HG02759 (cell line): ENCODE results near the gene STK38.

Source experiments
- ATAC-seq: cut with Tn5 transposase; IDR thresholded peaks from one replicate; pipeline ENCODE4 v1.9.1; 2021; ENCODE audit warnings: mild to moderate bottlenecking, moderate library complexity; ENCODE audit not compliant: unreplicated experiment

STK38 gene

GRCh38 chr6:36566418-36566905 lies 19.2 kb upstream of the STK38 start:
- ATAC-seq = no peak

- ATAC-seq = no peak
Measured at GRCh38 chr6:36563928-36564284, 16.6 kb upstream of the STK38 start.

DNA sequence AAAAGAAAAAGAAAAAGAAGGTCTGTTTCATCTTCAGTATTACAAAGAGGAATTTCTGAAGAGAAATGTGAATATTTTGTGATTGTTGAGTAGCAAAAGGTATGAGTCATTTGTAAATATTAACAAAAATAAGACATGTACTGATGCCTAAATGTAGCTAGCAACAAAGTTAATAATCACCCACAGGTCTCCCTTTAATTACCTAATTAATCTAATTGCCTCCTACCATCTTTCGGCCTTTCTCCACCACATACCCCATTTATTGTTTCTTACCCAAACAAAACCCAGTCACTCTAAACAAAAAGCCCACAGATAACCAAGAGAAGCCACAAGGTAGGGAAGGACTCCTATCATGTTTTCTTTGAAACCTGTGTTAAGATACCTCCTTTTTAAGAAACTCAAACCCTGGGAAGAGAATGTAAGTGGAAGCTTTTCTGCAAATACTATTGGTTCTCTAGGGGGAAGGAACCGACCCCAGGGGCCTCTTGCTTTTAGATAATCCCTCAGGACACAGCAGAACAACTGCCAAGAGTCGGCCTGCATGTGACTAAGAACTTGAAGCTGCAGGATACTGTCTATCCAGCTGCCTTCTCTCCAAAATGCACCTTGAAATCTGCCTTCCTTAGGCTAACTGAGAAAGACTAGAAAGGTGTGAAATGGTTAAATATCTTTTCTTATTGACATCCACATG lies 16.1 kb upstream of the STK38 start:
- ATAC-seq = no peak

GRCh38 chr6:36560822-36561221 lies 13.5 kb upstream of the STK38 start:
- no peak for ATAC-seq

DNA sequence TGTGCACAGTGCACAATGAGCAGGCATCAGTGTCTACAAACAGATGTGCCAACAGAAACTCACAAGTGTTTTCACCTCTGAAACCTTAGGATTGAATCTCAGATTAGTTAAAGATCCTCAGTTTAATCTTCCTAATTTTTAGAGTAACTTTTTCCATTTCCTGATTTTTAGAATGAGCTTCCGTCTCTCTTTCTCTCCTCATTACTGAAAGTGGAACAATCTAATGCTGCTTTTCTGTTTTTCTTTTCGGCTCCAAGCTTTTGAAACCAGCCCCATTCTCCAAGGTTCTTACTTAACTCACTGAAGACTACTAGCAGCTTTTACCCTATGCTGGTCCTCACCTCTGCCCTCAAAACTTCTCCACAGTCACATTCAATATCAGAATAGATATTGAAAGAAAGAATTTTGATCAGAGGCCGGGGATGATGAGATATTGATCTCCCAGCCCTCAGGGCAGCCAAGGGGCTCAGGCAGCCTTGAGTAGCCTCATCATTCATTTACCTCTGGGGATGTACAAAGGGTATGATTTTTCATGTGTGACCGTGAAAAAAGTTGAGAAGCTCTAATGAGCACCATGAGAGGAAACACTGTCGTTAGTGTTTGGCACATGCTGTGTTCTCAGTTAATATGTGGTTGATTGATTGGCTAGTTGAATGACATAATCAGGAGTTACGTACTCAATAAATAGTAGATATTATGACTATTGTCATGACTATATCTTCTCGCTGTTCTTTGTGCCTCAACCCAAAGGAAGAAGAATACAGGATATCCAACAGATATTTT lies 11.9 kb upstream of the STK38 start:
- no peak for ATAC-seq

DNA sequence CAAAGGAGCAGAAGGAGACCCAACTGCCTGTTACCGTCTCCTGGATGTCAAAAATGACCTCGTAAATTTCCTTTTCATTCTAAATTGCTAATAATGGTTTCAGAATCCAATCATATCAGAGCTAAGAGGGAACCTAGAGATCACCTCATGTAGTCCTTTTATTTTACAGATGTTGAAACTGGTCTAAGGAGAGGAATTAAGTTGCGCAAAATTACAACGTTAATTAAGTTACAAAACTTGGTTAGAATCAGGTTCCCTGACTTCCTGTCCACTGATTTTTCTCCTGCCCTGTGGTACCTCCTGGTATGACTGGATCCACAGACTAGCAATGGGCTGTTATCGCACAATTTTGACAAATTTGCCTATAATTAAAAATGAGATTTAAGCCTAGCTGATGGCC lies 9.0 kb upstream of the STK38 start:
- ATAC-seq = no peak

DNA sequence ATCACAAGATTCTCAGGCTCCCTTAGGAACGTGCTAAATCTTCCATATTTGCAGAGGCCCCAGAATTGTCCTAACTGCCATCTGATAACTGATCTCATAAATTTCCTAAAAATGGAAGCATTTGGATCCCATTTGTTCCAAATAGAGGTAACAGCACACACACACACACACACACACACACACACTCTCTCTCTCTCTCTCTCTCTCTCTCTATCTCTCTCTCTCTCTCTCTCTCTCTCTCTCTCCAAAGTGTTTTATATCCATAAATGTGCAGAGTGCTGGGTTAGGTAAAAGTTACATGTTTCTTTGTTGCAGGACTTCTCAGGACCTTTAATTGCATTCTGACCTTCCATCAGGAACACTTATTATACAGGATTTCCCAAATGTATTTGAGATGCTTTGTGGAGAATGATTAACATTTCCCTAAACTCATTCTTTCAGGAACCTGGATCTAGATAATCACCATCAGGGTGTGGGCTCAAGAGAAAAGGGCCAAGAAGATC lies 8.5 kb upstream of the STK38 start:
- no peak for ATAC-seq

DNA sequence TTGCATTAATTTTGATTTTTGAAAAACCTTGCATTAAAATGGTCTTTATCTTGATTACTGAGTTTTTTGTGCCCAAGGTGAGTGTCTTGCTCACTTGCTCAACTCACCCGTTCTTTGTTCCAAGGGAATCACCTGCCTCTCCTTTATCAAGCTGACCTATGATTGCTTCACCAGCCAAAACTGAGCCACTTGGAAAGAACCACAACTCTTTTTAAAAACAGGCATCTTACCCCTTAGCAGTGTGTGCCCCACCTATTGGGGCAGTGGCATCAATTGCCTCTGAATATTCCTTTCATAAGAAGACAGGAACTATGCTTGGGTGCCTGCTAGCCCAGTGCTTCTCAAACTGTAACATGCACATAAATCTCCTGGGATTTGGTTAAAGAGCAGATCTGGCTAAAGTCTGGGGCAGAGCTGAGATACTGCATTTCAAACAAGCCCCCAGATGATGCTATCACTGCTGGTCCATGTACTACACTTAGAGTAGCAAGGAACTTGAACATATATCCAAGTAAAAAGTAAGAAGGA lies 3.3 kb upstream of the STK38 start:
- ATAC-seq = no peak

DNA sequence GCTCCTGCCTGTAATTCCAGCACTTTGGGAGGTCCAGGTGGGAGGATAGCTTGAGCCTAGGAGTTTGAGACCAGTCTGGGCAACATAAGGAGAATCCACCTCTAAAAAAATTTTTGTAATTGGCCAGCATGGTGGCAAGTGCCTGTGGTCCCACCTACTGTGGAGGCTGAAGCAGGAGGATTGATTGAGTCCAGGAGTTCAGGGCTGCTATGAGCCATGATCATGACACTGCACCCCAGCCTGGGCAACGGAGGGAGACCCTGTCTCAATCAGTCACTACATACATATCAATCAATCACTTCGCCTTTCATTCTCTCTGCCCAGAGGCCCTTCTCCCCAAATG lies 1.1 kb upstream of the STK38 start:
- no peak for ATAC-seq

DNA sequence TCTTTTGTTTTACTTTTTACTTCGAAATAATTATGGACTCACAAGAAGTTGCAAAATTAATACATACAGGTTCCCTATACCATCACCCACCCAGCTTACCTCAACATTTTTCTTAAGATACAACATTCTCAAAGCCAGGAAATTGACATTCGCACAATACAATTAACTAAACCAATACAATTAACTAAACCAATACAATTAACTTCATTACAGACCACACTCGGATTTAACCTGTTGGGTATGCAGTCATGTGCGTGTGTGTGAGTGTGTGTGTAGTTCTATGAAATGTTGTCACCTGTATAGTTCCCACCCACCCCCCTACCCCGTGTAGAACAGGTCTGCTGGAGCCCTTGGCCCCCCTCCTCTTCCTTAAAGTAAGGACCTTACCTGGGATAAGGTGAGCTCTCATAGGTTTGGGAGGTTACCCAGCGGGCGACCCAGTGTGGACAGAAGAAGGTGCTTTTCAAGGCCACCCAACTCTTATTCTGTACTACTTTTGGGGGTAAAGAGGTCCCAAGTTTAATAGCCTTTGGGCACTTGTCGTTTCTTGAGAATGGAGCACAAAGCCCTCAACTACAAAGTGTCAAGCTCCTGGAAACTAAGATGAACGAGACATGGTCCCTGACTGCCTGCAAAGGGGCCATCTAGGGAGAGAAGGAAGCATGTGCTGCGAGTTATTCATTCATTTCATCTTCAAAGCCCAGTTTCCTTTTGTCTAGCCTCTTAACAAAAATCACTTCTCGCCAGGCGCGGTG lies 544 bp upstream of the STK38 start:
- ATAC-seq = no peak

DNA sequence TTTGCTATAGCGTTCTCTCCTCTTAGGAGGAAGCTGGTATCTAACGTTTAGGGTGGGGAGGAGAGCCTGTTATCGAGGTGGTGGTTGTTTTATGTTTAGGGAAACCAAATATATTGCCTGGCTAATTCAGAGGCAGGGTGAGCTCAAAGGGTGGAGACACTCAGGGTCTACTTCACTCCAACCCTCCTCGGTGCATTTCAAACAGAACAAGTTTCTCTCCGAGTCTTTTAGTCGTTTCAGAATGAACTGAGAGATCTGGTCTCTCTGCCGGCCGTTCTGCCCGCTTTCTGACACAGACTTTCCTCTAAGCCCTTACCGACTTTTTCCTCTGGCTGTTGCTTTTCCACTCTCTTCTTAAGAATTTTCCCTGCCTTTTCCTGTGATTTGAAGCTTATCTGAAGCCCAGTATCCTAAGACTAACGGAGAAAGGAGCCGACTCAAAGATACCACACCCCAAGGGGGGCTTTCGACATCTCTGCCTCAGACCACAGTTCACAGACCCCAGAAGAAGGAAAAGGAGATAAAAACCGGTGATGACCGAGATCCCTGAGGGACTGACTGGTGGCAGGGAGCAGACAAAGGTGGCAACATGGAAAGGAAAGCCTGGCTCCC lies 865 bp downstream of the STK38 start:
- ATAC-seq = no peak

GRCh38 chr6:36545767-36546307 lies 1.4 kb downstream of the STK38 start:
- ATAC-seq = no peak

GRCh38 chr6:36544228-36544627 lies 3.1 kb downstream of the STK38 start:
- no peak for ATAC-seq

DNA sequence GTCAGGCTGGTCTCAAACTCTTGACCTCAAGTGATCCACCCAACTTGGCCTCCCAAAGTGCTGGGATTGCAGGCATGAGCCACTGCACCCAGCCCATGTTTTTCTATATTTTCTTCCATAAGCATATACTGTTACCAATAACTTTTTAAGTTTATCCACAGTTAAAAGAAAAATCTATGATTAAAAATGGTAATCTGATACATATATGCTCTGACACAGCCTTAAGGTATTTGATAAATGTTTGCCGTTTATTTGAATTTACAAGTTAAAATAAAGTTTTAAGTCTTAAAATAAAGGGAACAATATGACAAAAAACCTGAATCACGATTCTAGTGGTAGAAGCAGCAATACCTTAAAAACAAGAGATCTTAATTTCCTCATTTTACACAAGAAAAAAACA lies 5.2 kb downstream of the STK38 start:
- ATAC-seq = no peak

DNA sequence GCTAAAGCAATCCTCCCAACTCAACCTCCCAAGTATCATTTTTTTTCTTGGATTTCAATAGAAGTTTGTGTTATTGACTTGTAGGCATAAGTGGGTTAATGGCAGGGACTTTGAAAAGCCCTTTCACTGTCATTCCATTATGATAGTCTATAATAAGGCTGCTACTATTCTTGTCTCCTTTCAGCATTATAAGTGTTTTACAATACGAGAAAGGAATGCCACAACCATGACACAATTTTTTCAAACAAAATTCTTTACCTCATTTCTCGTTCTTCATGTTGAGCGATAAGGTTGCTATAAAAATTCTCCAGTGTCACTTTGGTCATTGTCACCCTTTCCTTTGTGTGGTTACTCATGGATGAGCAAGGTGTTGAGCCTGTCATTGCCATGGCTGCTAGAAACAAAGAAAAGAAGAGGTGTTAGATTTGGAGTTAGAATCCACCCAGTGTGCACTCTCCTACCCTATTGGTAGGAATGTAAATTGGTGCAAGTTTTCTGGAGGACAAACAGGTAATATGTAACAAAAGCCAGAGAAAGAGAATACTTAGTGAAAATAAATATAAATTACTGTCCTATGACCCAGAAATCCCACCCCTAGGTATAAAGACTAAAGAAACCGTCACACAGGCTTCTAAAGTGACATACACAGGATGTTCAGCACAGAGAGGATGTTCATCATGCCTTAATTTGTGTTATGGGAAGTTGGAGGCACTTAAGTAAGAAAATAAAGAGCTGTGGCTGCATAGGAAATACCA lies 7.3 kb downstream of the STK38 start:
- ATAC-seq = no peak

DNA sequence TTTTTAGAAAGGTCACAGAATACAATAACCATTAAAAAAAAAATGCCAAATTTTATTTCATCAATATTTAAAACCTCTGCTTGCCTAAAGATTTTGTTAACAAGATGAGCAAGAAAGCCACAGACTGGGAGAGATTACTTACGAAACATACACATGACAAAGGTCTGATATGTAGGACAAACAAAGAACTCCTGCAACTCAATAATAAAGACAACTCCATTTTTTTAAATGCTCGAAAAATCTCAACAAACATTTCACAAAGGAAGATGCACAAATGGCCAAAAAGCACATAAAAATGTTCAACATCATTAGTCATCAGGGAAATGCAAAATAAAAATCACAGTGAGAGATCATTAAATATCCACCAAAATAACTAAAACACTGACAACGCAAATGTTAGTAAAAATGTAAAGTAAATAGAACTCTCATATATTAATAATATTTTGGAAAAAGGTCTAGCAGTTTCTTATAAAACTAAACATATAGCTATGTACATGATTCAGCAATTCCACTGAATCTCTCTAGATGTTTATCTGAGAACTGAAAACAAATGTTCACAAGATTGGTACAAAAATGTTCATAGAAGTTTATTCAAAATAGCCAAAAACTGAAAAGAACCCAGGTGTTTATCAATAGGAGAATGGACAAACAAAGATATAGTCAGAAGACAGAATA lies 10.3 kb downstream of the STK38 start:
- no peak for ATAC-seq

- ATAC-seq = no peak
Measured at GRCh38 chr6:36533321-36533720, 14.0 kb downstream of the STK38 start.

GRCh38 chr6:36526066-36526465 lies 21.2 kb downstream of the STK38 start:
- ATAC-seq = no peak

- ATAC-seq = no peak
Measured at GRCh38 chr6:36525346-36525745, 21.9 kb downstream of the STK38 start.
